K562 (cell line): ENCODE measurements around the gene CCDC159. TPM values are rescaled to one million over a fixed set of nuclear protein-coding genes. Genes with fewer than 3 reads are reported as not detected.

ENCODE experiments used
- AFF1 ChIP-seq, 2 experiments: fragments of 450-650 bp; IDR thresholded peaks; 2 replicates each; pipeline ENCODE4 v1.6.1; 2018; ENCODE audit warnings: mild to moderate bottlenecking in 2 of 2, low read depth in 1 of 2; ENCODE audit not compliant: partially characterized antibody in 2 of 2
- CTCF ChIP-seq, 3 experiments: IDR thresholded peaks in 2 of 3; conservative IDR thresholded peaks in 1 of 3; 2 replicates each; pipeline ENCODE4 v1.5.1; 2011 to 2012; ENCODE audit warnings: low read length in 3 of 3, mild to moderate bottlenecking in 3 of 3, control low read depth in 2 of 3, improper control_type of control experiment in 1 of 3, inconsistent platforms in 1 of 3, low read depth in 1 of 3, mixed read lengths in 1 of 3, moderate library complexity in 1 of 3; ENCODE audit not compliant: insufficient read depth in 2 of 3
- YY1 ChIP-seq, 3 experiments: IDR thresholded peaks; 2 replicates each; pipeline ENCODE4 v1.6.1; 2011; ENCODE audit warnings: low read length in 2 of 3, mild to moderate bottlenecking in 2 of 3, moderate library complexity in 2 of 3, borderline replicate concordance in 1 of 3, control low read depth in 1 of 3, low read depth in 1 of 3; ENCODE audit not compliant: insufficient read depth in 3 of 3, insufficient replicate concordance in 2 of 3, control insufficient read depth in 1 of 3, insufficient read length in 1 of 3; ENCODE audit errors: extremely low read depth in 1 of 3
- ZNF143 ChIP-seq: sonication (generic); formaldehyde crosslinking; IDR thresholded peaks from 2 replicates; pipeline ENCODE4 v1.9.0; 2022; ENCODE audit warnings: mild to moderate bottlenecking, missing genetic modification reagents
- polyA plus RNA-seq, 8 experiments: library from polyadenylated mRNA; depleted of rRNA in 4 of 8; stranded (reverse) in 5 of 8; unstranded in 3 of 8; fragments of >200 nt; fragmentation: Nextera tagmentation in 2 of 8; fragmentation: Illumina TruSeq in 1 of 8; extraction: Ambion mirVana in 2 of 8; extraction: Trizol in 1 of 8; gene quantifications; 2 replicates each; pipeline versions ENCODE4 v1.2.1 to v1.2.3, GENCODE V29; 2011 to 2014; ENCODE audit warnings: inconsistent platforms in 1 of 8, missing spikeins in 1 of 8
- total RNA-seq, 7 experiments: library from RNA; depleted of rRNA in 6 of 7; stranded (reverse); fragments of >200 nt in 6 of 7; fragmentation: Illumina TruSeq in 2 of 7; extraction: Trizol in 2 of 7; gene quantifications; 2 replicates each; pipeline versions ENCODE4 v1.2.1 to v1.2.3, GENCODE V29; 2011 to 2021; ENCODE audit warnings: low replicate concordance in 1 of 7

The CCDC159 gene
- total and polyA plus RNA-seq, 9 of the 15 experiments (the other 6 are each of a cell fraction or from before 2014, with no cell fraction given), result 0.68 to 10.1 (median 4.7) TPM

GRCh38 chr19:11321191-11322126 is 24.9 kb upstream of the CCDC159 start (continued):
- TF ChIP-seq AFF1 (IDR thresholded peaks at IDR 0.05; ENCODE audit: low read depth in 1 of 2, partially characterized antibody in 2 of 2) (no peak), ZNF143 (CRISPR knock-in tag) (no peak), YY1 (IDR thresholded peaks at IDR 0.05; ENCODE audit: borderline replicate concordance in 1 of 3, control insufficient read depth in 1 of 3, extremely low read depth in 1 of 3, insufficient read depth in 3 of 3, insufficient read length in 1 of 3, insufficient replicate concordance in 2 of 3, low read depth in 1 of 3, low read length in 2 of 3) (no peak), CTCF (IDR thresholded peaks at IDR 0.05 in 2 of 3, conservative IDR thresholded peaks at IDR 0.05 in 1 of 3; ENCODE audit: insufficient read depth in 2 of 3, low read depth in 1 of 3, low read length in 3 of 3) (peak in 2 of 3 experiments; percentile 15 to 36; a peak in 2 of 6 replicates)
